GM13977 (cell line): ENCODE results near the gene RAB10.
"Not testable (repeated sequence)": the region's sequence is repeated elsewhere in the genome, so short reads cannot be mapped to it uniquely, and the experiment has no call there.

Experiments used
- DNase-seq: peaks from one replicate; pipeline ENCODE4 v3.0.0; 2012; ENCODE audit warnings: low spot score
- in situ Hi-C: fragments of 300-500 bp; cut with MboI; formaldehyde crosslinking; loops from one replicate; pipeline ENCODE4 v1.12.0; 2022; ENCODE audit warnings: low sequenced_read_pairs, low pct_unique_long_range_greater_than_20kb, mixed read lengths, inconsistent platforms; ENCODE audit not compliant: unreplicated experiment
- TF ChIP-seq, protein P1 (sequence below): IDR thresholded peaks from 2 replicates; pipeline ENCODE4 v1.5.1; 2012; ENCODE audit warnings: mild to moderate bottlenecking, control low read depth; ENCODE audit not compliant: insufficient read depth; ENCODE audit errors: extremely low read depth, missing control alignments

Gene RAB10

DNA sequence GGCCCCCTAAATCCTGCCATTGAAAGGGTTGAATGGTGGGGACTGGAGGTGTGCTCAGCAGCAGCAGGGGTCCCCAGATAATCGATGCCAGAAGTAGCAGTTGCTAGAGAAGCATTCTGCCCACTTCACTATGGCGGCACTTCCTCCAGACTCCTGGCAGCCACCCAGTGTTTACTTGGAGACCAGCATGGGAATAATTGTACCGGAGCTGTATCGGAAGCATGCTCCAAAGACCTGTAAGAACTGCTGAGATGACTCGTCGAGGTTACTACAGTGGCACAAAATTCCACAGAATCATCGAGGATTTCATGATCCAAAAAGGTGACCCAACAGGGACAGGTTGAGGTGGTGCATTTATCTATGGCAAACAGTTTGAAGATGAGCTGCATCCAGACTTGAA lies 128.0 kb downstream of the RAB10 start:
- DNase-seq: no peak
- in situ Hi-C loops: no loop called here

DNA sequence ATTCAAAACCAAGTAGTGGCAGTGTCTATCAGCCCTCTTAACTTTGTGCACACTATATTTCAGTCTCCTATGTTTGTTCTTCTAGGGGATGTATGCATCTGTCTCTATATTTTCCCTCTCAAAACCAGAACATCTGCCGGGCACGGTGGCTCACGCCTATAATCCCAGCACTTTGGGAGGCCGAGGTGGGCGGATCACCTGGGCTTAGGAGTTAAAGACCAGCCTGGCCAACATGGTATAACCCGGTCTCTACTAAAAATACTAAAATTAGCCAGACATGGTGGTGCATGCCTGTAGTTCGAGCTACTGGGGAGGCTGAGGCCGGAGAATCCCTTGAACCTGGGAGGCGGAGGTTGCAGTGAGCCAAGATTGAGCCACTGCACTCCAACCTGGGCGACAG lies 129.1 kb downstream of the RAB10 start:
- DNase-seq: no peak
- TF ChIP-seq, protein P1, sequence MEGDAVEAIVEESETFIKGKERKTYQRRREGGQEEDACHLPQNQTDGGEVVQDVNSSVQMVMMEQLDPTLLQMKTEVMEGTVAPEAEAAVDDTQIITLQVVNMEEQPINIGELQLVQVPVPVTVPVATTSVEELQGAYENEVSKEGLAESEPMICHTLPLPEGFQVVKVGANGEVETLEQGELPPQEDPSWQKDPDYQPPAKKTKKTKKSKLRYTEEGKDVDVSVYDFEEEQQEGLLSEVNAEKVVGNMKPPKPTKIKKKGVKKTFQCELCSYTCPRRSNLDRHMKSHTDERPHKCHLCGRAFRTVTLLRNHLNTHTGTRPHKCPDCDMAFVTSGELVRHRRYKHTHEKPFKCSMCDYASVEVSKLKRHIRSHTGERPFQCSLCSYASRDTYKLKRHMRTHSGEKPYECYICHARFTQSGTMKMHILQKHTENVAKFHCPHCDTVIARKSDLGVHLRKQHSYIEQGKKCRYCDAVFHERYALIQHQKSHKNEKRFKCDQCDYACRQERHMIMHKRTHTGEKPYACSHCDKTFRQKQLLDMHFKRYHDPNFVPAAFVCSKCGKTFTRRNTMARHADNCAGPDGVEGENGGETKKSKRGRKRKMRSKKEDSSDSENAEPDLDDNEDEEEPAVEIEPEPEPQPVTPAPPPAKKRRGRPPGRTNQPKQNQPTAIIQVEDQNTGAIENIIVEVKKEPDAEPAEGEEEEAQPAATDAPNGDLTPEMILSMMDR: no peak
- in situ Hi-C loops: no loop called here

More for the DNA sequence above, 128.0 kb downstream of the RAB10 start:
- TF ChIP-seq, protein P1: no peak

DNA sequence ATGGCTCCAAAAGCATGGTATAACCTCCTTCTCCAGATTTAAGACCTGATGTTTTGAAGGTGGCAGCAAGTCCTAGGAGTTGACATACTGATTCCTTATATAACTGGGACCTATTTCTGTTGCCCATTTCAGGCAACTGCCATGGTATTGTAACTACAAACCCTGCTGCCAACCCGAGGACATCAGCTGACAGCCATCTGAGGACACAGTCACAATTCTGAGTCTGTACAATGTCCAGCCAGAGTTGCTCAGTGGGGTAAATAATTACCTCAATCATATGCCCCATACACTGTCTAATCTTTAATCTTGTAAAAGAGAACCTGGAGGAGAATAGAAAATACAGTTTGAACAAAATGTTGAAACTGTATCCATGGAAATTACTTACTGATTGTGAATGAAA lies 130.3 kb downstream of the RAB10 start:
- in situ Hi-C loops: no loop called here
- DNase-seq: no peak
- TF ChIP-seq, protein P1: no peak

DNA sequence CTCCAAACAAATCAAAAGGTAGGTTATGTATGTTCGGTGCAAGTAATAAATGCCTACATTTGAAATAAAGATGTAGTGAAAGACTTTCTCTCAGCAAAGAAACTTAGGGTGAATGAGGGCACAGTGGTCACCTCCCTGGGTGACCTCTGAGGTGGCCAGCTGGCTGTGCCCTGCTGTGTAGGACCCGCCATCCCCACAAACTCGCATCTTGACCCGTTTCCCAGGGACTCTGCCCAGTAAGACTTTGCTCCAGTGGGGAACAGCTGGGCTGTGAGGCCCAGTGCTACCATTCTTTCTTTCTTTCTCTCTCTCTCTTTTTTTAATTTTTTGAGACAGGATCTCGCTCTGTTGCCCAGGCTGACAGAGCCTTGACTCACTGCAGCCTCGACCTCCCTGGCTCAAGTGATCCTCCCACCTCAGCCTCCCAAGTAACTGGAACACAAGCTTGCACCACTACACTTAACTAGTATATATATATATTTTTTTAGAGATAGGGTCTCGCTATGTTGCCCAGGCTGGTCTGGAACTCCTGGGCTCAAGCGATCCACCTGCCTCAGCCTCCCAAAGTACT lies 130.8 kb downstream of the RAB10 start:
- no peak for DNase-seq
- in situ Hi-C loops: no loop called here
- TF ChIP-seq, protein P1: no peak

DNA sequence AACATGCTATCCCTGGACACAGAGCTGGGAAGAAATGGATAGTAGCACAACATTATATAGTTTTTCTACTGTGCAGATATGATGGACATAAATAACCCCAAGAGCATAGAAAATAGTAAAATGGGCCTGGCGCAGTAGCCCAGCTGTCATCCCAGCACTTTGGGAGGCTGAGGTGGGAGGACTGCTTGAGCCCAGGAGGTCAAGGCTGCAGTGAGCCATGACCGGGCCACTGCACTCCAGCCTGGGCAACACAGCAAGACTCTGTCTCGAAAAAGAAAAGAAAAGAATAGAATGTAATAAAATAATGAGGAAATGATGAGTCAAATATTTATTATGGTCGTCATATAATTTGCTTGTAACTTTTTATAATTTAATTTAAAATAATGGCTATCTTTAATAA lies 131.5 kb downstream of the RAB10 start:
- no peak for DNase-seq
- TF ChIP-seq, protein P1: no peak
- in situ Hi-C loops: no loop called here

DNA sequence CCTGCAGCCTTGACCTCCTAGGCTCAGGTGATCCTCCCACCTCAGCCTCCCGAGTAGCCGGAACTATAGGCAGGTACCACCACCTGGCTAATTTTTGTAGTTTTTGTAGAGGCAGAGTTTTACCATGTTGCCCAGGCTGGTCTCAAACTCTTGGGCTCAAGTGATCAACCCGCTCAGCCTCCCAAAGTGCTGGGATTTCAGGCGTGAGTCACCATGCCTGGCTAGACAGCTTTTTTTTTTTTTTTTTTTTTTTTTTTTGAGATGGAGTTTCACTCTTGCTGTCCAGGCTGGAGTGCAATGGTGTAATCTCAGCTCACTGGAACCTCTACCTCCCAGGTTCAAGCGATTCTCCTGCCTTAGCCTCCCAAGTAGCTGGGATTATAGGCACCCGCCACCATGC lies 132.7 kb downstream of the RAB10 start:
- DNase-seq, in situ Hi-C loops: not testable (repeated sequence)

DNA sequence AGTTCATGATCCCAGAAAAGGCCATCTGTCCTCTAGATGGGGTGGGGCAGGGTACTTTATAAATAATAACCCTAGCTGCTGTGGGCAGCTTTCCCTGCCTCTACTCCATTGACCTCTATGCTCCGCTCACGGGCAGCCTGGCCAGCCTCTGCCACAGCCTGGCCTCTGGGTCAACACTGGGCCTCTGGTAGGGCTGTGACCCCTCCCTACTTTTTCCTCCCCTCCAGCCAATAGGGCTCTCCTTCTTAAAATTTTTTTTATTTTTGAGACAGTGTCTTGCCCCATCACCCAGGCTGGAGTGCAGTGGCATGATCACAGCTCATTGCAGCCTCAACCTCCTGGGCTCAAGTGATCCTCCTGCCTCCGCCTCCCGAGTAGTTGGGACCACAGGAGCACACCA lies 134.9 kb downstream of the RAB10 start:
- peak; percentile 6 for DNase-seq
- TF ChIP-seq, protein P1: no peak
- in situ Hi-C loops: no loop called here
